OCI-LY1 (cell line): Measurements from ENCODE around the gene ACBD3.

Experiments used
- CTCF ChIP-seq: fragments of 200-600 bp; sonication (generic), shearing (Covaris generic); IDR thresholded peaks from 2 replicates; pipeline ENCODE4 v1.5.1; 2017; ENCODE audit warnings: mild to moderate bottlenecking, antibody characterized with exemption, low read length, moderate library complexity, mixed read lengths
- EZH2 ChIP-seq: fragments of 200-600 bp; sonication (generic), shearing (Covaris generic); IDR thresholded peaks from 2 replicates; pipeline ENCODE4 v1.8.0; 2017; ENCODE audit warnings: borderline replicate concordance, mixed run types, mild to moderate bottlenecking, antibody characterized with exemption, low read length, moderate library complexity, mixed read lengths

GRCh38 chr1:226112626-226113025, 73.9 kb downstream of the ACBD3 start:
- TF ChIP-seq CTCF (no peak), EZH2 (no peak)
